OCI-LY7 (cell line): ENCODE data around the gene MAP3K19. TPM values are rescaled to one million over a fixed set of nuclear protein-coding genes. Genes with fewer than 3 reads are reported as not detected.
A peak's percentile ranks its signal among the peaks of the same experiment; 100 is the strongest.

ENCODE experiments used
- BruUV-seq: library from RNA; stranded (reverse); fragments of 400-500 nt; replicated peaks from 2 replicates; lab custom pipeline; 2021; lab: Mats Ljungman, UMichigan
- CTCF ChIA-PET: fragments of 300-600 bp; sonication (Branson Sonifier 250); formaldehyde crosslinking; loops from one replicate; lab custom pipeline; 2022; ENCODE audit warnings: antibody characterized with exemption; ENCODE audit not compliant: unreplicated experiment; lab: Charles Lee
- POLR2A ChIA-PET: fragments of 300-600 bp; sonication (Branson Sonifier 250); formaldehyde crosslinking; loops from one replicate; lab custom pipeline; 2022; ENCODE audit warnings: antibody characterized with exemption; lab: Charles Lee
- DNase-seq: peaks from one replicate; pipeline ENCODE4 v3.0.0-alpha.2; 2015; ENCODE audit warnings: low spot score
- H2AFZ ChIP-seq: fragments of 200-600 bp; sonication (generic), shearing (Covaris generic); 2 replicates; pipeline ENCODE4 v1.6.1; 2014; ENCODE audit warnings: mild to moderate bottlenecking, antibody characterized with exemption, low read length, moderate library complexity
- H3K27ac ChIP-seq: fragments of 200-600 bp; sonication (generic); 2 replicates; pipeline ENCODE4 v1.5.1; 2014; ENCODE audit warnings: mixed run types, low read depth, mild to moderate bottlenecking, moderate library complexity, low read length, inconsistent platforms; ENCODE audit not compliant: poor library complexity, severe bottlenecking
- H3K36me3 ChIP-seq: fragments of 200-600 bp; sonication (generic); 2 replicates; pipeline ENCODE4 v1.6.1; 2014; ENCODE audit warnings: mild to moderate bottlenecking, antibody characterized with exemption, low read length, moderate library complexity, mixed read lengths; ENCODE audit not compliant: insufficient read depth
- H3K4me1 ChIP-seq: fragments of 200-600 bp; sonication (generic); 2 replicates; pipeline ENCODE4 v1.5.1; 2014; ENCODE audit warnings: mild to moderate bottlenecking, low read length; ENCODE audit not compliant: insufficient read depth, poor library complexity, severe bottlenecking
- H3K4me2 ChIP-seq: fragments of 200-600 bp; sonication (generic); 2 replicates; pipeline ENCODE4 v1.6.1; 2014; ENCODE audit warnings: mild to moderate bottlenecking, low read length
- H3K4me3 ChIP-seq: fragments of 200-600 bp; sonication (generic); 2 replicates; pipeline ENCODE4 v1.5.1; 2014; ENCODE audit warnings: mild to moderate bottlenecking, low read depth, low read length; ENCODE audit not compliant: poor library complexity, severe bottlenecking
- H3K79me2 ChIP-seq: fragments of 200-600 bp; sonication (generic); 2 replicates; pipeline ENCODE4 v1.6.1; 2016; ENCODE audit warnings: low read depth, mild to moderate bottlenecking, low read length, moderate library complexity, mixed read lengths; ENCODE audit not compliant: insufficient read depth
- H3K9me2 ChIP-seq: fragments of 200-600 bp; sonication (generic); 2 replicates; pipeline ENCODE4 v1.6.1; 2016; ENCODE audit warnings: mild to moderate bottlenecking, low read length, mixed read lengths; ENCODE audit not compliant: insufficient read depth
- H3K9me3 ChIP-seq: fragments of 200-600 bp; sonication (generic); 2 replicates; pipeline ENCODE4 v1.6.1; 2014; ENCODE audit warnings: mild to moderate bottlenecking, mixed run types, low read length, mixed read lengths
- H4K20me1 ChIP-seq: fragments of 200-600 bp; sonication (generic); 2 replicates; pipeline ENCODE4 v1.6.1; 2014; ENCODE audit warnings: mild to moderate bottlenecking, antibody characterized with exemption, low read length, moderate library complexity, mixed read lengths; ENCODE audit not compliant: insufficient read depth
- CTCF ChIP-seq: fragments of 200-600 bp; sonication (generic); conservative IDR thresholded peaks from 2 replicates; pipeline ENCODE4 v1.5.1; 2014; ENCODE audit warnings: mild to moderate bottlenecking, antibody characterized with exemption, low read length, moderate library complexity, mixed read lengths
- EZH2phosphoT487 ChIP-seq: fragments of 200-600 bp; sonication (generic); IDR thresholded peaks from 2 replicates; pipeline ENCODE4 v1.6.1; 2018; ENCODE audit warnings: low read depth, borderline replicate concordance, mild to moderate bottlenecking, mixed run types, antibody characterized with exemption, low read length, moderate library complexity, mixed read lengths
- intact Hi-C: fragments of 100-400 bp; cut with micrococcal nuclease; formaldehyde crosslinking; loops from one replicate; pipeline ENCODE4 v1.10.0; 2022; ENCODE audit not compliant: unreplicated experiment
- total RNA-seq, 2 experiments: library from RNA; depleted of rRNA in 1 of 2; stranded (reverse); fragments of >200 nt in 1 of 2; shearing (Covaris generic) in 1 of 2; gene quantifications; 2 replicates each; pipeline ENCODE4 v1.2.3, GENCODE V29; 2014 to 2022

The MAP3K19 gene
- total RNA-seq, 2 experiments from 2014 or later = not detected

- intact Hi-C loops = loop anchor here (10.0 kb wide), 2 partner anchors 322 to 1338 kb away; no protein-coding TSS in a partner anchor
- TF ChIP-seq EZH2phosphoT487 (no peak), CTCF (no peak)
- no TSS peak for BruUV-seq
- Histone ChIP-seq H3K4me2 (peak overlapping the region; percentile 33), H2AFZ (no peak overlapping the region), H3K9me3 (no peaks in the 10 kb centered on the region; the same call in 1 of the 2 replicates), H4K20me1 (peaks cover 16% of the 10 kb centered on the region), H3K4me3 (no peak overlapping the region), H3K36me3 (peaks cover 78% of the 10 kb centered on the region), H3K27ac (peak overlapping the region; percentile 56), H3K9me2 (no peaks in the 10 kb centered on the region), H3K79me2 (peaks cover 78% of the 10 kb centered on the region), H3K4me1 (peaks cover 40% of the 10 kb centered on the region)
- POLR2A ChIA-PET = interaction anchor here (0.5 to 1.1 kb wide), 6 partner anchors 9 to 1052 kb away, joined by 3 to 4 read pairs (median 3); no protein-coding TSS in a partner anchor
- CTCF ChIA-PET = no interaction called here
- DNase-seq = peak; percentile 70
These were observed 9.5 kb upstream of the MAP3K19 start for GRCh38 chr2:135056790-135057189.

- Histone ChIP-seq H3K9me2 (no peaks in the 10 kb centered on the region), H3K79me2 (peaks cover 78% of the 10 kb centered on the region), H4K20me1 (peaks cover 16% of the 10 kb centered on the region), H3K36me3 (peaks cover 63% of the 10 kb centered on the region), H2AFZ (no peak overlapping the region), H3K4me3 (no peak overlapping the region), H3K4me1 (peaks cover 43% of the 10 kb centered on the region), H3K27ac (peak overlapping the region; percentile 23), H3K9me3 (no peaks in the 10 kb centered on the region; the same call in 1 of the 2 replicates), H3K4me2 (peak overlapping the region; percentile 78)
- no TSS peak for BruUV-seq
- CTCF ChIA-PET = no interaction called here
- TF ChIP-seq CTCF = no peak
- TF ChIP-seq EZH2phosphoT487 = no peak
- intact Hi-C loops = loop anchor here (10.0 kb wide), 2 partner anchors 320 to 1340 kb away; no protein-coding TSS in a partner anchor
- POLR2A ChIA-PET = interaction anchor here (0.6 to 0.7 kb wide), 4 partner anchors 10 to 680 kb away, joined by 3 to 5 read pairs (median 4); no protein-coding TSS in a partner anchor
- no peak for DNase-seq
These were observed 8.0 kb upstream of the MAP3K19 start for GRCh38 chr2:135055182-135055786.
